CD4-positive, alpha-beta memory T cell (primary cell): ENCODE measurements around the gene LY6G6D. TPM values are rescaled to one million over a fixed set of nuclear protein-coding genes. Genes with fewer than 3 reads are reported as not detected.

Source experiments
- CTCF ChIA-PET: fragments of 350-600 bp; sonication (Branson Sonifier 250); formaldehyde crosslinking; loops from one replicate; lab custom pipeline; 2021; ENCODE audit warnings: inconsistent platforms; ENCODE audit not compliant: partially characterized antibody; lab: Charles Lee
- POLR2A ChIA-PET: fragments of 350-600 bp; sonication (Branson Sonifier 250); formaldehyde crosslinking; loops from one replicate; lab custom pipeline; 2021; ENCODE audit not compliant: partially characterized antibody; lab: Charles Lee
- DNase-seq, 5 donors: peaks; one replicate each; pipeline versions ENCODE4 v3.0.0 to v3.0.0-alpha.2; 2020 to 2022; ENCODE audit warnings: mixed read lengths in 1 of 5
- H3K27ac ChIP-seq: one replicate; pipeline ENCODE4 v1.7.0; 2013; ENCODE audit warnings: low read depth, low read length
- H3K27me3 ChIP-seq: 2 replicates; pipeline ENCODE4 v1.7.0; 2013; ENCODE audit warnings: mild to moderate bottlenecking, low read length, moderate library complexity; ENCODE audit not compliant: insufficient read depth
- H3K36me3 ChIP-seq: 2 replicates; pipeline ENCODE4 v1.7.0; 2013; ENCODE audit warnings: mild to moderate bottlenecking, low read length, moderate library complexity; ENCODE audit not compliant: insufficient read depth
- H3K4me1 ChIP-seq: 2 replicates; pipeline ENCODE4 v1.7.0; 2013; ENCODE audit warnings: mild to moderate bottlenecking, low read length, moderate library complexity; ENCODE audit not compliant: insufficient read depth
- H3K4me3 ChIP-seq, 2 donors: one replicate each; pipeline ENCODE4 v1.7.0; 2013; ENCODE audit warnings: low read length in 2 of 2, mild to moderate bottlenecking in 1 of 2
- H3K9me3 ChIP-seq, 2 donors: one replicate each; pipeline ENCODE4 v1.7.0; 2013; ENCODE audit warnings: low read length in 2 of 2, control low read depth in 1 of 2; ENCODE audit not compliant: control insufficient read depth in 1 of 2
- H3K27ac Mint-ChIP-seq, 7 donors: one replicate each; pipeline ENCODE4 v1.8.0; 2020 to 2021; ENCODE audit warnings: mixed read lengths in 7 of 7, mild to moderate bottlenecking in 6 of 7, inconsistent platforms in 3 of 7, moderate library complexity in 3 of 7
- H3K27me3 Mint-ChIP-seq, 2 donors: one replicate each; pipeline ENCODE4 v1.8.0; 2020 to 2021; ENCODE audit warnings: mixed read lengths in 2 of 2
- H3K36me3 Mint-ChIP-seq, 2 donors: one replicate each; pipeline ENCODE4 v1.8.0; 2020 to 2021; ENCODE audit warnings: mixed read lengths in 2 of 2, inconsistent platforms in 1 of 2, mild to moderate bottlenecking in 1 of 2
- H3K4me1 Mint-ChIP-seq, 4 donors: one replicate each; pipeline ENCODE4 v1.8.0; 2020 to 2021; ENCODE audit warnings: mixed read lengths in 4 of 4, mild to moderate bottlenecking in 1 of 4
- H3K4me3 Mint-ChIP-seq, 8 donors: one replicate each; pipeline ENCODE4 v1.8.0; 2020 to 2021; ENCODE audit warnings: mixed read lengths in 8 of 8, mild to moderate bottlenecking in 7 of 8, moderate library complexity in 6 of 8, inconsistent platforms in 3 of 8
- H3K9me3 Mint-ChIP-seq, 8 donors: one replicate each; pipeline ENCODE4 v1.8.0; 2020 to 2021; ENCODE audit warnings: mixed read lengths in 8 of 8, mild to moderate bottlenecking in 5 of 8, inconsistent platforms in 3 of 8, moderate library complexity in 1 of 8
- intact Hi-C: fragments of 100-400 bp; cut with micrococcal nuclease; formaldehyde crosslinking; loops from one replicate; pipeline ENCODE4 v1.15.1; 2023
- polyA plus RNA-seq, 2 donors: library from polyadenylated mRNA; unstranded; fragments of 300-500 nt; fragmentation: Illumina TruSeq; gene quantifications; one replicate each; pipeline ENCODE4 v1.2.3, GENCODE V29; 2021
- total RNA-seq, 2 experiments: library from RNA; stranded (reverse); gene quantifications; one replicate each; pipeline ENCODE4 v1.2.3, GENCODE V29; 2021

LY6G6D gene
- total and polyA plus RNA-seq, 4 experiments from 2014 or later = not detected

DNA sequence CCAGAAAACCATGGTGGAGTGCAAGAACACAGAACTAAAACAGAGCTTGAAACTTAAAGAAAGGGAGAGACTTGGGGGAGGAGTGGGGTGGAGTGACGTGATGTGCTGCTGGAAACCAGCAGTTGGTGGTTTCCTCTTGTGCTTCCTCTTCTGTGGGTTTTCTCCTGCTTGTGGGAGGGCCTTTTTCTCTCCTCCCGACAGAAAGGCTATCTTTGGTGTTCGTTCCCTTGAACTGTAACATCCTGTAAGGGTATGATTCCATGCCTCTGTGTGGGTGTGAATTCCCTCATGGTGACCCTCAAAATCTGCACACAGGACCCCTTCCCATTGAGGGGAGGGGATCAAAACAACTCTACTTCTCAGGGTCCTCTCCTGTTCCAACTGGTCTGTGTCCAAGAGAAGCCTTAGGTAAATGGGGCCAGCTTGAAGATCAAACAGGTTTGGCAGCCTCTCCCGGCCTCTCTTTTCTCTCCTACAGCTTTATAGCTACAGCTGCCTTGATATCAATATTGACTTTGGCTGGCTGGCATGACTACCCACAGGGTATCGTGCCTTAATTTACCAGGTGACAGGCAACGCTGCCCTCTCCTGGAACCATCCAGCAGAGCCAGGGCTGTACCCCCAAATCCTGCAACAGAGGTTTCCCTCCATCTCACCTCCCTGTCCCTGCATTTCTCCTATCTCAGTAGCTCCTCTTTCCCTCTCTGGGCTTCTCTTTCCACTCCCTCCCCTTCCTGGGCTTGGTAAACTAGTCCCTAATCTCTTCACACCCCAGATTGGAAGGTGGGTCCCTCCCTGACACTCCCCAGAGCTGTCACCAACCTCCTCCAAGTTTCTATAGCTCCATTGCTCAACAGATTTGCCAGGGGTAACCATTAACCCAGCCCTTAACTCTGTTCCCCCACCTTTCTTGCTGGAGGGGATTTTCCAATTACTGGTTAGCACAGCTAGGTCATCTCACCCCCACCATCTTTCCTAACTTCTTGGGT, 23.1 kb downstream of the LY6G6D start:
- peak overlapping the region; percentile 82 for H3K27ac ChIP-seq
- DNase-seq = peak; percentile 77 to 88 (median 82)
- Mint-ChIP-seq H3K36me3 (peaks cover 8 to 42% of the 10 kb centered on the region in 2 donors), H3K27me3 (no peaks in the 10 kb centered on the region), H3K27ac (peak overlapping the region; percentile 94 to 97 (median 95)), H3K4me3 (peak overlapping the region; percentile 84 to 99 (median 98)), H3K4me1 (peaks cover 42 to 80% (median 64%) of the 10 kb centered on the region in 4 donors), H3K9me3 (no peaks in the 10 kb centered on the region)
- intact Hi-C loops = loop anchor here (1.0 to 5.0 kb wide), 5 partner anchors 8 to 73 kb away; partner anchors contain the start of genes ABHD16A and LY6G5C
- H3K4me1 ChIP-seq = peaks cover 57% of the 10 kb centered on the region
- H3K4me3 ChIP-seq = peak overlapping the region; percentile 11 to 95
- H3K36me3 ChIP-seq = peaks cover 10% of the 10 kb centered on the region
- CTCF ChIA-PET = interaction anchor here (0.6 to 17.2 kb wide), 18 partner anchors 8 to 156 kb away, joined by 3 to 173 read pairs (median 5); partner anchors contain the start of genes GPANK1, HSPA1A, HSPA1L and LSM2
- H3K9me3 ChIP-seq = no peaks in the 10 kb centered on the region
- H3K27me3 ChIP-seq = no peaks in the 10 kb centered on the region
- POLR2A ChIA-PET = interaction anchor here (0.5 to 8.9 kb wide), 29 partner anchors 11 to 1691 kb away, joined by 3 to 81 read pairs (median 4); partner anchors contain the start of genes ABHD16A, BAG6, DDAH2 and FKBPL

DNA sequence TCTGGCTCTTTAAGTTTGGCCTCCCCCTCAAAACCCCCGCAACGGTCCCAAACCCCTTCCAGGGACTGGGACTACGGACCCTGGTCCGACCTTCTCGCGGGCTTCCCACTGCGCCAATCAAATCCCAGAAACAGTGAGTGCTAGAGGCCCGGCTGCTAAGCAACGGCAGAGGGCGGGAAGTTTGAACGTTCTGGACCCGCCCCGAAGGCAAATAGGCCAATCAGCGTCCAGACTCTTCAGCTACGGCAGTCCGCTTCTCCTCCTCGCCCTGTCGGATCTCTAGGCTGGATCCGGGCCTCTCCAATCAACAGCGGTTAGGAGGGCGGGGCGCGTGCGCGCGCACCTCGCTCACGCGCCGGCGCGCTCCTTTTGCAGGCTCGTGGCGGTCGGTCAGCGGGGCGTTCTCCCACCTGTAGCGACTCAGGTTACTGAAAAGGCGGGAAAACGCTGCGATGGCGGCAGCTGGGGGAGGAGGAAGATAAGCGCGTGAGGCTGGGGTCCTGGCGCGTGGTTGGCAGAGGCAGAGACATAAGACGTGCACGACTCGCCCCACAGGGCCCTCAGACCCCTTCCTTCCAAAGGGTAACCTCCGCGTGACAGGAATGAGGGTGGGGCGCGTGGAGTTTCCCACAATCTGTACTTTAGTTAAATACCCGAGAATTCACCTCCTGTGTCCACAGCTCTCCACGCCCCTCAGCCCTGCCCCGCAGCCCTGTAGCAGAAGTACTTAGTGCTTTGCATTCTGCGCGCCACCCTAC, 24.7 kb downstream of the LY6G6D start, which contains the start of gene MSH5:
Gene MSH5, plus strand, starts transcription at position 367 of the 758 bp plus-strand sequence. CDS start 462 bp downstream, outside the sequence.
- H3K4me1 ChIP-seq = peaks cover 42% of the 10 kb centered on the region
- DNase-seq = peak; percentile 92 to 97 (median 94)
- peak within 1 kb of the TSS; percentile 82 for H3K4me3 ChIP-seq
- H3K9me3 ChIP-seq = no peaks in the 10 kb centered on the region
- no peaks in the 10 kb centered on the region for H3K27me3 Mint-ChIP-seq
- no peaks in the 10 kb centered on the region for H3K27me3 ChIP-seq
- peaks cover 0 to 27% of the 10 kb centered on the region in 2 donors for H3K36me3 Mint-ChIP-seq
- H3K9me3 Mint-ChIP-seq = no peaks in the 10 kb centered on the region
- peak within 1 kb of the TSS; percentile 94 to 97 (median 95) for H3K27ac Mint-ChIP-seq
- peaks cover 33 to 64% (median 51%) of the 10 kb centered on the region in 4 donors for H3K4me1 Mint-ChIP-seq
- peak within 1 kb of the TSS; percentile 64 for H3K27ac ChIP-seq
- intact Hi-C loops = loop anchor here (1.0 to 5.0 kb wide), 4 partner anchors 33 to 88 kb away; partner anchors contain the start of genes ABHD16A, BAG6 and LY6G5C
- POLR2A ChIA-PET = interaction anchor here (0.6 to 8.9 kb wide), 25 partner anchors 11 to 1232 kb away, joined by 3 to 81 read pairs (median 5); partner anchors contain the start of genes ABHD16A, BAG6, DDAH2 and GPANK1
- CTCF ChIA-PET = interaction anchor here (0.7 to 17.2 kb wide), 8 partner anchors 10 to 150 kb away, joined by 3 to 173 read pairs (median 7); partner anchors contain the start of genes HSPA1A, HSPA1B, HSPA1L and VWA7
- peak within 1 kb of the TSS; percentile 89 to 99 (median 98) for H3K4me3 Mint-ChIP-seq
- no peaks in the 10 kb centered on the region for H3K36me3 ChIP-seq

GRCh38 chr6:31740397-31741223, 25.5 kb downstream of the LY6G6D start:
- no peak for DNase-seq
- peak overlapping the region; percentile 94 to 97 (median 95) for H3K27ac Mint-ChIP-seq
- H3K27ac ChIP-seq = peak overlapping the region; percentile 64
- H3K27me3 ChIP-seq = no peaks in the 10 kb centered on the region
- H3K27me3 Mint-ChIP-seq = no peaks in the 10 kb centered on the region
- H3K36me3 ChIP-seq = no peaks in the 10 kb centered on the region
- peaks cover 33 to 57% (median 47%) of the 10 kb centered on the region in 4 donors for H3K4me1 Mint-ChIP-seq
- POLR2A ChIA-PET = interaction anchor here (0.6 to 8.9 kb wide), 19 partner anchors 13 to 450 kb away, joined by 3 to 81 read pairs (median 7); partner anchors contain the start of genes ABHD16A, BAG6, DDAH2 and GPANK1
- peaks cover 42% of the 10 kb centered on the region for H3K4me1 ChIP-seq
- peaks cover 4 to 19% of the 10 kb centered on the region in 2 donors for H3K36me3 Mint-ChIP-seq
- intact Hi-C loops = no loop called here
- no peaks in the 10 kb centered on the region for H3K9me3 Mint-ChIP-seq
- H3K4me3 Mint-ChIP-seq = peak overlapping the region; percentile 86 to 99 (median 96)
- CTCF ChIA-PET = interaction anchor here (0.7 to 17.2 kb wide), 6 partner anchors 11 to 89 kb away, joined by 3 to 173 read pairs (median 12); partner anchors contain the start of genes HSPA1A, HSPA1B, HSPA1L and VWA7
- H3K9me3 ChIP-seq = no peaks in the 10 kb centered on the region
- H3K4me3 ChIP-seq = peak overlapping the region; percentile 82

- Mint-ChIP-seq H3K36me3 (peaks cover 4 to 9% of the 10 kb centered on the region in 2 donors), H3K27ac (peak overlapping the region in 2 of 7 donors; percentile 77 to 94), H3K4me3 (peak overlapping the region in 7 of 8 donors; percentile 5 to 86 (median 58)), H3K27me3 (no peaks in the 10 kb centered on the region), H3K9me3 (no peaks in the 10 kb centered on the region), H3K4me1 (peaks cover 29 to 46% (median 38%) of the 10 kb centered on the region in 4 donors)
- H3K36me3 ChIP-seq = no peaks in the 10 kb centered on the region
- POLR2A ChIA-PET = interaction anchor here (0.9 to 1.0 kb wide), 2 partner anchors 54 to 57 kb away, joined by 3 read pairs; partner anchors contain the start of gene VARS1
- H3K9me3 ChIP-seq = no peaks in the 10 kb centered on the region
- H3K27me3 ChIP-seq = no peaks in the 10 kb centered on the region
- H3K27ac ChIP-seq = no peak overlapping the region
- intact Hi-C loops = no loop called here
- DNase-seq = no peak
- no peak overlapping the region for H3K4me3 ChIP-seq
- CTCF ChIA-PET = interaction anchor here (3.3 to 17.2 kb wide), 2 partner anchors 31 to 49 kb away, joined by 15 to 173 read pairs; partner anchors contain the start of gene VWA7
- H3K4me1 ChIP-seq = peaks cover 37% of the 10 kb centered on the region
Observed at GRCh38 chr6:31741815-31742214, 26.7 kb downstream of the LY6G6D start.

- H3K27ac Mint-ChIP-seq = peak overlapping the region in 1 of 7 donors; percentile 28
- ChIA-PET CTCF (no interaction called here), POLR2A (no interaction called here)
- no peaks in the 10 kb centered on the region for H3K27me3 ChIP-seq
- H3K36me3 Mint-ChIP-seq = peaks cover 4 to 7% of the 10 kb centered on the region in 2 donors
- H3K4me3 ChIP-seq = no peak overlapping the region
- H3K4me1 ChIP-seq = peaks cover 27% of the 10 kb centered on the region
- no peaks in the 10 kb centered on the region for H3K27me3 Mint-ChIP-seq
- intact Hi-C loops = no loop called here
- peak overlapping the region in 1 of 8 donors; percentile 45 for H3K4me3 Mint-ChIP-seq
- H3K9me3 Mint-ChIP-seq = no peaks in the 10 kb centered on the region
- H3K4me1 Mint-ChIP-seq = peaks cover 20 to 38% (median 30%) of the 10 kb centered on the region in 4 donors
- H3K27ac ChIP-seq = no peak overlapping the region
- H3K9me3 ChIP-seq = no peaks in the 10 kb centered on the region
- DNase-seq = no peak
- no peaks in the 10 kb centered on the region for H3K36me3 ChIP-seq
Observed at GRCh38 chr6:31742894-31743293, 27.7 kb downstream of the LY6G6D start.
